Measurements from ENCODE around the gene LYST.

GRCh38 chr1:235614442-235614954, 252.2 kb downstream of the LYST start:
- TF ChIP-seq, protein P1, sequence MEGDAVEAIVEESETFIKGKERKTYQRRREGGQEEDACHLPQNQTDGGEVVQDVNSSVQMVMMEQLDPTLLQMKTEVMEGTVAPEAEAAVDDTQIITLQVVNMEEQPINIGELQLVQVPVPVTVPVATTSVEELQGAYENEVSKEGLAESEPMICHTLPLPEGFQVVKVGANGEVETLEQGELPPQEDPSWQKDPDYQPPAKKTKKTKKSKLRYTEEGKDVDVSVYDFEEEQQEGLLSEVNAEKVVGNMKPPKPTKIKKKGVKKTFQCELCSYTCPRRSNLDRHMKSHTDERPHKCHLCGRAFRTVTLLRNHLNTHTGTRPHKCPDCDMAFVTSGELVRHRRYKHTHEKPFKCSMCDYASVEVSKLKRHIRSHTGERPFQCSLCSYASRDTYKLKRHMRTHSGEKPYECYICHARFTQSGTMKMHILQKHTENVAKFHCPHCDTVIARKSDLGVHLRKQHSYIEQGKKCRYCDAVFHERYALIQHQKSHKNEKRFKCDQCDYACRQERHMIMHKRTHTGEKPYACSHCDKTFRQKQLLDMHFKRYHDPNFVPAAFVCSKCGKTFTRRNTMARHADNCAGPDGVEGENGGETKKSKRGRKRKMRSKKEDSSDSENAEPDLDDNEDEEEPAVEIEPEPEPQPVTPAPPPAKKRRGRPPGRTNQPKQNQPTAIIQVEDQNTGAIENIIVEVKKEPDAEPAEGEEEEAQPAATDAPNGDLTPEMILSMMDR (IDR thresholded peaks at IDR 0.05 in 2 of 3, conservative IDR thresholded peaks at IDR 0.05 in 1 of 3; ENCODE audit: control insufficient read depth in 2 of 3, extremely low read depth in 1 of 3, insufficient read depth in 1 of 3, low read depth in 3 of 3, low read length in 3 of 3): no peak
- TF ChIP-seq PAX5 (IDR thresholded peaks at IDR 0.05; ENCODE audit: borderline replicate concordance, low read depth, low read length) (no peak), SIN3A (IDR thresholded peaks at IDR 0.05; ENCODE audit: low read depth, low read length) (no peak), SMC3 (IDR thresholded peaks at IDR 0.05; ENCODE audit: borderline replicate concordance, low read length) (no peak)
- TF ChIP-seq, protein P2, sequence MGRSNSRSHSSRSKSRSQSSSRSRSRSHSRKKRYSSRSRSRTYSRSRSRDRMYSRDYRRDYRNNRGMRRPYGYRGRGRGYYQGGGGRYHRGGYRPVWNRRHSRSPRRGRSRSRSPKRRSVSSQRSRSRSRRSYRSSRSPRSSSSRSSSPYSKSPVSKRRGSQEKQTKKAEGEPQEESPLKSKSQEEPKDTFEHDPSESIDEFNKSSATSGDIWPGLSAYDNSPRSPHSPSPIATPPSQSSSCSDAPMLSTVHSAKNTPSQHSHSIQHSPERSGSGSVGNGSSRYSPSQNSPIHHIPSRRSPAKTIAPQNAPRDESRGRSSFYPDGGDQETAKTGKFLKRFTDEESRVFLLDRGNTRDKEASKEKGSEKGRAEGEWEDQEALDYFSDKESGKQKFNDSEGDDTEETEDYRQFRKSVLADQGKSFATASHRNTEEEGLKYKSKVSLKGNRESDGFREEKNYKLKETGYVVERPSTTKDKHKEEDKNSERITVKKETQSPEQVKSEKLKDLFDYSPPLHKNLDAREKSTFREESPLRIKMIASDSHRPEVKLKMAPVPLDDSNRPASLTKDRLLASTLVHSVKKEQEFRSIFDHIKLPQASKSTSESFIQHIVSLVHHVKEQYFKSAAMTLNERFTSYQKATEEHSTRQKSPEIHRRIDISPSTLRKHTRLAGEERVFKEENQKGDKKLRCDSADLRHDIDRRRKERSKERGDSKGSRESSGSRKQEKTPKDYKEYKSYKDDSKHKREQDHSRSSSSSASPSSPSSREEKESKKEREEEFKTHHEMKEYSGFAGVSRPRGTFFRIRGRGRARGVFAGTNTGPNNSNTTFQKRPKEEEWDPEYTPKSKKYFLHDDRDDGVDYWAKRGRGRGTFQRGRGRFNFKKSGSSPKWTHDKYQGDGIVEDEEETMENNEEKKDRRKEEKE (IDR thresholded peaks at IDR 0.05): no peak
